Effector CD8-positive, alpha-beta T cell (primary cell): ENCODE results near the gene CEP85L.
"Not testable (repeated sequence)": the region's sequence is repeated elsewhere in the genome, so short reads cannot be mapped to it uniquely, and the experiment has no call there.

Source experiments
- DNase-seq: peaks from one replicate; lab custom pipeline; 2025; lab: John Stamatoyannopoulos, UW

CEP85L gene

DNA sequence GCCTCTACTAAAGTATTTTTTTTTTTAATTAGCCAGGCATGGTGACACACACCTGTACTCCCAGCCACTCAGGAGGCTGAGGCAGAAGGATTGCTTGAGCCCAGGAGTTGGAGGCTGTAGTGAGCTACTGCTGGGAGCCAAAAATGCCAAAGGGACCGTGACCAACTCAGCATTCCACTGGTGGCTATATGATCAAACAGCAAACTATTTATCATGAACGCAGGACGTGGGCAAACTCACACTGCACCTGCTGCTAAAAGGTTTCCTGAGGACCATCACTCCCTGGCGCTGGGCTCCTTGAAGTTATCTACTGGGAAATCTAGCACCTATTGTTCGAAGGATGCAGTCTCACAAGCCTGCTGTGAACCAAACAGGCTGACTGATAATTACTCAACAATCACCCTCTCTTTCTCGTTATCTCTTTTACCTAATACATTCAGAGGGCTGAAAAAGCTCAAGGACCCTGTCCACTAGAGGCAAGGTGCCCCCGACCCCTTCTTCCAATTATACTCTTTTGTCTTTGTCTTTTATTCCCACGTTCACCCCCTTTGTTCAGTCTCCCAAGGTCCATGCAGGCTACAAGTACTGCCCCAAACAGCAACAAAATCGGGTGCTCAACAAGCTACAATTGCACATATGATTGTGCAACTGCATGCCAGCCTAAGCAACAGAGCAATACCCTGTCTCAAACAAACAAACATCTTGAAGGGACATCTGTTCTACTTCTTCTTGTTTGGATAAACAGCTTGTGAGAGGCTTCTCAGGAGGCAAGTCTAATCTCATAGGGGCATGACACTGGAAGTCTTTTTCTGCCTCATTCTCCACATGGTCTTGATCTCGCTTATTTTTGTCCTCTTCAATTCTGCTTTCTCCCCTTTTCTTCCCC, 151.0 kb downstream of the CEP85L start:
- DNase-seq = no peak

GRCh38 chr6:118495485-118496280, 155.7 kb downstream of the CEP85L start:
- DNase-seq = no peak

DNA sequence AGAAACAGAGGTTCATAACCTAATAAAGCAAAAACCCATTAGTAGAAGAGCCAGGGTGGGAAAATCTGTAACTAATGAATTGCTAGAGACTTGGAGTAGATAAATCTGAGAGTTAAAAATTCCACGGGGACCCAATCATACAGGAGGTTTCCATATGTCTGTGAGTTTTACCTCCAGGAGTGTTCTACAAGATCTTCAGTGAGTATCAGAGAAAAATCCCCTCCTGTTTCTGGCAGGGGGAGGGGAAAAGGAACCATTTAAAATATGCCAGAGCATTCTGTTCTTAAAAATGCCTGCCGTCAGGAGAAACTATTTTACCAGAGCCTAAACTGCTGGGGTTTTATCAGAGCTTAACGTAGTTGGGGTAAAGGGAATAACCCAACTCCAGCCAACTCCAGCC, 157.3 kb downstream of the CEP85L start:
- DNase-seq = no peak

GRCh38 chr6:118489990-118490389, 161.4 kb downstream of the CEP85L start:
- DNase-seq = no peak

DNA sequence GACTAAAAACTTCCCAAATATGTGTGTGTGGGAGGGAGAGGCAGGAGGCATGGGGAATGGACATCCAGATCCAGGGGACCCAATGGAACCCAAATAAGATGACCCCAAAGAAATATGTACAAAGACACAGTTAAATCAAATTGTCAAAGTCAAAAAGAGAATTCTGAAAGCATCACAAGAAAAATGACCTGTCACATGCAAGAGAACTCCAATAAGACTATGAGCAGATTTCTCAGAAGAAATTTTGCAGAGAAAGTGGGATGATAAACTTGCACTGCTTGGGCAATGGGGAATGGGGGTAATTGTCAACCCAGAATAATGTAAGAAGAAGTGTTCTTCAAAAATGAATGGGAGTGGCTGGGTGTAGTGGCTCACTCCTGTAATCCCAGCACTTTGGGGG, 162.8 kb downstream of the CEP85L start:
- DNase-seq = no peak

DNA sequence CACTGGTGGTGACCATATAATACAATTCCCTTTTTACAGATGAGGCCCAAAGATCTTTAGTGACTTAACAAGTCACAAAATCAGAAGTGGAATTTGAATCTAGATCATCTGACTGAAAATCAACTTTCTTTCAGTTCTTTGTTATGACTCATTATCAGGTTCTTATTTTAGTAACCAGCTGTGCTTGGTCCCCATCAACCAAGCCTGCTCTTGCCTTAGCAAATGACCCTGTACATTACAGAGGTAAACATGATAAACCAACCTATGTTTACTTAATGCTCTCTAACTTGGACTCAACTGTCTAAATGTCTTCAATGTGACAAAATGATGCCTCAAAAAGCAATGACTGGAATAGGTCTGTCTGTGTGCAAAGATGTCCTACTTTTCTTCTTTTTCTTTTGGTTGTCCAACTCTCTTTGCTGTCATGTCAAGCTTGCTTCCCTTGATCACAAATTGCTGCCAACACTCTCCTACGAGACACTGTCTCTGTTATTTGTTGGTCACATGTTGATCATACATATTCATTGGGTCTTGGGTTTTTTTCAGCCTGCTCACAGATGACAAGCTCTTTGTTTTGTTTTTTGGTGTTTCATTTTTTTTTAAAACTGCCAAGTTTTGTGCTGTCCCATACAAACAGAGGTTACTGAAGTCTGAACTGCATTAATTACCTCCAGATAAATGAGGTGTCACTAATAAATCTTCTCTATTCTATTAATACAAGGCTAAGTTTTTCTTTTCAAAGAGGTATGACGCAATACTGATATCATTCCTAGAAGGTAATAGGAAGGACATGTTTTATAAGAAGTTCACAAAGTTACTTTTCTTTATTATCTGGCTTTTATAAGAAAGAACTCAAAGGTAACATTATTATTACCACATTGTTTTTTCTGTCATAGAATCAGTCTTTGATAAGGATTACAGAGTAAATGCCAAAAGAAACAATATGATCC, 165.5 kb downstream of the CEP85L start:
- no peak for DNase-seq

- no peak for DNase-seq
These were observed 174.8 kb downstream of the CEP85L start for GRCh38 chr6:118476551-118476950.

DNA sequence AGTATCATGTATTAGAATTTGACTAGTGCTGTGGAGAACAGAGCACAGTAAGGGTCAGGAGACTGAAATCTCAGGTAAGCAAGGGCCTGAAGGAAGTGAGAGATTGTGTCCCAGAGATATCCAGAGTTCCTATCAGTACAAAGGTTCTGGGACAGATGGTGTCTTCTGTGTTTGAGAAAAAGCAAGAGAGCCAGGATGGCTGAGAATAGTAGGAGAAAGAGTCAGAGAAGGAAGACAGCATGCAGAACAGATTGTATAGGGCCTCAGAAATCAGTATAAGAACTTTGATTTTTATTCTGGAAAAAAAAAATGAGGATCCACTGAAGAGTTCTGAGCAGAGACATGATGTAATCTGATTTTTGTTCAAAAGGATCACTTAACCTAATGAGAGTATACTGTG, 178.1 kb downstream of the CEP85L start:
- DNase-seq = no peak

DNA sequence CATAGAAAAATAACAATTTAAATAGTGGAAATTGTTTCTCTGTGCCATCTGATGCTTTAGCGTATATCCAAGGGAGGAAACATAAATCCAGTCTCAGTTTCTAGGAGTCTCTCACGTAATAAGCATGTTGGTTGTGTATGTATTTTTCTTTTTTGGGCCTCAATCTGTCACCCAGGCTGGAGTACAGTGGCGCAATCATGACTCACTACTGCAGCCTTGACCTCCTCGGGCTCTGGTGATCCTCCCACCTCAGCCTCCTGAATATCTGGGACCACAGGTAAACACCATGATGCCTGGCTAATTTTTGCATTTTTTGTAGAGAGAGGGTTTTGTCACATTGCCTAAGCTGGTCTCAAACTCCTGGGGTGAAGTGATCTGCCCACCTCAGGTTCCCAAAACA, 181.9 kb downstream of the CEP85L start:
- DNase-seq = no peak

- DNase-seq = no peak
These were observed 182.5 kb downstream of the CEP85L start for GRCh38 chr6:118468682-118469465.

DNA sequence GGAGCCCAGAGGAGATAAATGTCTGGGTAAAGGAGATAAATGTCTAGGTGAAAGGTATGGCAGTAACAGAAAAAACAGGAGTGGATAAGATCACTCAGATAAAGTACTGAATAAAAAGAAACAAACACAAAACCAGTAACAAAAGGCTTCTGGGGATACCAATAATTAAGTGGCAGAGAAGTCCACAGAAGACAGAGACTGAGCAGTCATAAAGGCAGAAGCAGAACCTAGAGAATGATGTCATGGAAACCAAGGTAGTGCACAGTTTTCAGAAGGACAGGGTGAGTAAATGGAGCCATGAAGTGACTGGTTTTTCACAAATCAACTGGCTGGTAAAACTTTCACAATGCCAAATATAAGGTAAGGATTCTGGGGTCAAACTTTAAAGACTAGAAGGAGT, 184.2 kb downstream of the CEP85L start:
- no peak for DNase-seq

DNA sequence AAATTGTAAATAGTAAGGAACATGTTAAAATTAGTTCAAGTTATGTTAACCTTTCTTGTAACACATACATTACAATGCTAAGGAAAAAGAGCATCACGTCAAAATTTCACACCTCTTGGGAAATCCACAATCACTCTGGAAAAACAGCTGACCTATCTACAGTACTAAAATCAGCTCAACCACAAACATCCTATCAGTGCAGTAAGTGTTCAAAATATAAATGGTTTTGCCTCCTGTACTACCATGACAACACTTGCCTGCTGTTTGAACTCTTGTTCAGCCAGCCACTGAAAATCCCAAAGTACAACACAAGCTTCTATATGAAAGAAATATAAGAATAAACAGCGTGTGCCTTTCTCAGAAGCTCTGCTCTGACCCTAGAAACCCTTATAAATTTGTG, 186.8 kb downstream of the CEP85L start:
- DNase-seq = no peak

- no peak for DNase-seq
These were observed 190.4 kb downstream of the CEP85L start for GRCh38 chr6:118460958-118461470.

DNA sequence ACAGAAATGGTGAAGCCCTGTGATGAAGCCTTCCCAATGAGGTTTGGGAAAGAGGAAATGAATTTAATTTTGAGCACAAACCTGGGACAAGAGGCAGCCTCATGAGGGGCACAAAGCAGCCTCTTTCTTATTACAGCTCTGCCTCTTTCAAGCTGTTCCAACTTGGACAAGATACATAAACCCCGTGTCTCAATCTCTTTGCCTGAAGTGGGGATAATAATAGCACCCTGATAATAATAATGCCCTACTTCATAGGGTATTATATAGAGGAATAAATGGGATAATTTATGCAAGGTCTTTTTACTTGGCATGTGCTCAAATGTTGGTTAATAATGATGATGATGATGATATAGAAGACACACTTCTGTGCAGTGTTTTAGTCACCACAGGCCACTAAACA, 194.4 kb downstream of the CEP85L start:
- DNase-seq = no peak

GRCh38 chr6:118451839-118452238, 199.6 kb downstream of the CEP85L start:
- no peak for DNase-seq

DNA sequence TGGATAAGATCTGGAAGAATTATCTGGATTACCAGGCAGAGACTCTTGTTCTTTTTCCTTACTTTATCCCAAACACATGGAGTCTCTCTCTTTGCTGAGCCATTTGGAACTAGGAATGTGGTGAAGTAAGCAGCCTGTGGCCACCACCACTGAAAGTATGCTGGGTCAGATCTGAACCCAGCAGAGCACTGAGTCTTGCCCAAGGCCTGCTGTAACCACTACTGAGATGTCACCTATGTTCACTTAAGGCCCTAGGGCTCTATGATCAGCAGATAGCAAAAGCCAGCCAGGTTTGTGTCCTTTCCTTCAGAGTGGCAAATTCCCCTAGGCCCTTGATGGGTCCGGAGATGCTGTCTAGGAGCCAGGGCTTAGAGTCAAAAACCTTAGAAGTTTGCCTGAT, 206.6 kb downstream of the CEP85L start:
- no peak for DNase-seq

- DNase-seq = no peak
These were observed 214.9 kb downstream of the CEP85L start for GRCh38 chr6:118436482-118436881.

DNA sequence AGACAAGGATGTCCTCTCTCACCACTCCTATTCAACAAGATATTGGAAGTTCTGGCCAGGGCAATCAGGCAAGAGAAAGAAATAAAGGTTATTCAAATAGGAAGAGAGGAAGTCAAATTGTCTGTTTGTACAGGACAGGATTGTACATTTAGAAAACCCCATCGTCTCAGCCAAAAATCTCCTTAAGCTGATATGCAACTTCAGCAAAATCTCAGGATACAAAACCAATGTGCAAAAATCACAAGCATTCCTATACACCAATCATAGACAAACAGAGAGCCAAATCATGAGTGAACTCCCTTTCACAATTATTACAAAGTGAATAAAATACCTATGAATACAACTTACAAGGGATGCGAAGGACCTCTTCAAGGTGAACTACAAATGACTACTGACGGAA, 217.2 kb downstream of the CEP85L start:
- not testable (repeated sequence) for DNase-seq

DNA sequence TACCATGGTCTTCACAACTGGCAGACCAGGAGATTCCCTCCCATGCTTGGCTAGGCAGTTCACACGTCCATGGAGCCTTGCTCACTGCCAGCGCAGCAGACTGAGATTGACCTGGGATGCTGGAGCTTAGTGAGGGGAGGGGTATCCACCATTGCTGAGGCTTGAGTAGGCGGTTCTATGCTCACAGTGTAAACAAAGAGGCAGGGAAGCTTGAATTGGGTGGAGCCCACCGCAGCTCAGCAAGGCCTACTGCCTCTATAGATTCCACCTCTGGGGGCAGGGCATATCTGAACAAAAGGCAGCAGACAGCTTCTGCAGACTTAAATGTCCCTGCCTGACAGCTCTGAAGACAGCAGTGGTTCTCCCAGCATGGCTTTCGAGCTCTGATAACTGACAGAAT, 230.1 kb downstream of the CEP85L start:
- not testable (repeated sequence) for DNase-seq

DNA sequence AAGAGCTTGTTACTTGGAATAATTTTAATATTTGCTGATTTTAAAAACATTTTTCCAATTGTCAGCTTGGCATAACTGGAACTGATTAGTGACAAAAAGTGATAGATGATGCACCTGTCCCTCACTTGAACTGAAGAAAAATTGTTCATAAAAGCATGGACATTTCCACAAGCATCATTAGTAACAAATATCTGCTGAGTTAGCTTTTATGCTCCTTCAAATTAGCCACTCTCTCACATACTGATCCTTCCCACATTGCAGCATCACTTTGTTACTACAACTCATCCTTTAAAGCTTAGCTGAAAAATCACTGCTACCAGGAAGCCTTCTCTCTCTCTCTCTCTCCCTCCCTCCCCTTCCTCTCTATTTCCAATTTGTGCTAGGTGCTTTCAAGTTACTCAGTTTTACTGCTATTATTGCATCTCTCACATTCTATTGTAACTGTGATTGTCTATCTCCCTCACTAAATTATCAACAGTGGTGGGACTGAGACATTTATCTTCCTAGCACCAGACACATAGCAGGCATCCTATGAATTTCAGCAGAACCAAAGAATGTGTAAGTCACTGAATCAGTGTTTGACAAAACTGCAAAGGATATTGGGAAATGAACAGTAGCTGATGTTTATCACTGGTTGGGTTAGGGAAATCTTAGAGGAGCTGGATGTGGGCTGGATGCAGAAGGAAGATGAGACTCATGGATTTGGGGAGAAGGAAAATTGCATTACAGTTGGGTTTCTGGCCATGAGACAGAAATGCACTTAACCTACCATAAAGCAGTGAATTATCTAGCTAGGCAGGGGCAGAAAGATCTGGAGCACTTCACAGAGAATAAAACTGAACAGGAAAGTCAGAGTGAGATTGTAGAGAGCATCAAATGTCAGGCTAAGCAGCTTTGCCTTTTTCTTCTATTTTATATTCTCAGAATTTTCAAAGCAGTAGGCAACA, 231.7 kb downstream of the CEP85L start:
- no peak for DNase-seq
